ENCODE results near the gene RBM18. TPM values are rescaled to one million over a fixed set of nuclear protein-coding genes. Genes with fewer than 3 reads are reported as not detected.

RBM18 gene
- total RNA-seq, 2 experiments from 2014 or later = 23.8 to 24.4 TPM

- H3K27me3 Mint-ChIP-seq = peaks cover 67% of the 10 kb centered on the region
- H3K27ac Mint-ChIP-seq = no peak overlapping the region
- CTCF ChIA-PET = no interaction called here
- H3K4me3 Mint-ChIP-seq = no peak overlapping the region
- DNase-seq (no peak), ATAC-seq (no peak)
- no peaks in the 10 kb centered on the region for H3K36me3 Mint-ChIP-seq
- H3K9me3 Mint-ChIP-seq (ENCODE audit: low read depth) = no peaks in the 10 kb centered on the region
- H3K4me1 Mint-ChIP-seq = peaks cover 5% of the 10 kb centered on the region
Observed at GRCh38 chr9:122225312-122226141, 39.1 kb downstream of the RBM18 start.

GRCh38 chr9:122223435-122223834, 41.2 kb downstream of the RBM18 start:
- CTCF ChIA-PET = interaction anchor here (1.0 kb wide), 1 partner anchor 9 kb away, joined by 3 read pairs; no protein-coding TSS in a partner anchor
- Mint-ChIP-seq H3K4me1 (peaks cover 19% of the 10 kb centered on the region), H3K27ac (no peak overlapping the region), H3K27me3 (peaks cover 88% of the 10 kb centered on the region), H3K36me3 (no peaks in the 10 kb centered on the region), H3K9me3 (ENCODE audit: low read depth) (no peaks in the 10 kb centered on the region), H3K4me3 (no peak overlapping the region)
- DNase-seq = no peak
- ATAC-seq = no peak

GRCh38 chr9:122222791-122223190, 41.8 kb downstream of the RBM18 start:
- H3K4me1 Mint-ChIP-seq = peaks cover 24% of the 10 kb centered on the region
- H3K27ac Mint-ChIP-seq = no peak overlapping the region
- no peak for ATAC-seq
- peaks cover 90% of the 10 kb centered on the region for H3K27me3 Mint-ChIP-seq
- no peaks in the 10 kb centered on the region for H3K9me3 Mint-ChIP-seq (ENCODE audit: low read depth)
- no peak overlapping the region for H3K4me3 Mint-ChIP-seq
- no peaks in the 10 kb centered on the region for H3K36me3 Mint-ChIP-seq
- no peak for DNase-seq
- CTCF ChIA-PET = interaction anchor here (1.0 kb wide), 1 partner anchor 9 kb away, joined by 3 read pairs; no protein-coding TSS in a partner anchor

- DNase-seq (no peak), ATAC-seq (no peak)
- Mint-ChIP-seq H3K4me1 (peaks cover 20% of the 10 kb centered on the region), H3K27ac (no peak overlapping the region), H3K9me3 (ENCODE audit: low read depth) (no peaks in the 10 kb centered on the region), H3K27me3 (peaks cover 89% of the 10 kb centered on the region), H3K4me3 (no peak overlapping the region), H3K36me3 (no peaks in the 10 kb centered on the region)
- CTCF ChIA-PET = no interaction called here
Observed at GRCh38 chr9:122221183-122221811, 43.3 kb downstream of the RBM18 start.

GRCh38 chr9:122220673-122221182, 43.9 kb downstream of the RBM18 start:
- H3K36me3 Mint-ChIP-seq = no peaks in the 10 kb centered on the region
- H3K9me3 Mint-ChIP-seq (ENCODE audit: low read depth) = no peaks in the 10 kb centered on the region
- ATAC-seq (no peak), DNase-seq (no peak)
- no peak overlapping the region for H3K27ac Mint-ChIP-seq
- CTCF ChIA-PET = no interaction called here
- H3K4me1 Mint-ChIP-seq = peaks cover 19% of the 10 kb centered on the region
- no peak overlapping the region for H3K4me3 Mint-ChIP-seq
- H3K27me3 Mint-ChIP-seq = peaks cover 90% of the 10 kb centered on the region

GRCh38 chr9:122219856-122220672, 44.6 kb downstream of the RBM18 start:
- Mint-ChIP-seq H3K4me1 (peaks cover 19% of the 10 kb centered on the region), H3K9me3 (ENCODE audit: low read depth) (no peaks in the 10 kb centered on the region), H3K36me3 (no peaks in the 10 kb centered on the region), H3K27me3 (peaks cover 90% of the 10 kb centered on the region), H3K4me3 (no peak overlapping the region), H3K27ac (no peak overlapping the region)
- DNase-seq (no peak), ATAC-seq (no peak)
- CTCF ChIA-PET = no interaction called here

- peaks cover 93% of the 10 kb centered on the region for H3K27me3 Mint-ChIP-seq
- CTCF ChIA-PET = no interaction called here
- H3K4me3 Mint-ChIP-seq = peak overlapping the region; percentile 36
- H3K36me3 Mint-ChIP-seq = no peaks in the 10 kb centered on the region
- no peaks in the 10 kb centered on the region for H3K9me3 Mint-ChIP-seq (ENCODE audit: low read depth)
- ATAC-seq = peak; percentile 30
- no peak overlapping the region for H3K27ac Mint-ChIP-seq
- no peak for DNase-seq
- peaks cover 21% of the 10 kb centered on the region for H3K4me1 Mint-ChIP-seq
Observed at GRCh38 chr9:122218935-122219855, 45.4 kb downstream of the RBM18 start.

GRCh38 chr9:122218071-122218934, 46.3 kb downstream of the RBM18 start:
- H3K36me3 Mint-ChIP-seq = no peaks in the 10 kb centered on the region
- CTCF ChIA-PET = interaction anchor here (1.8 kb wide), 1 partner anchor 119 kb away, joined by 5 read pairs; no protein-coding TSS in a partner anchor
- H3K27ac Mint-ChIP-seq = no peak overlapping the region
- peaks cover 21% of the 10 kb centered on the region for H3K4me1 Mint-ChIP-seq
- ATAC-seq (no peak), DNase-seq (peak; percentile 46)
- peaks cover 90% of the 10 kb centered on the region for H3K27me3 Mint-ChIP-seq
- H3K4me3 Mint-ChIP-seq = peak overlapping the region; percentile 36
- no peaks in the 10 kb centered on the region for H3K9me3 Mint-ChIP-seq (ENCODE audit: low read depth)

GRCh38 chr9:122217640-122218039, 47.0 kb downstream of the RBM18 start:
- DNase-seq = no peak
- ATAC-seq = no peak
- CTCF ChIA-PET = interaction anchor here (1.8 kb wide), 1 partner anchor 119 kb away, joined by 5 read pairs; no protein-coding TSS in a partner anchor
- Mint-ChIP-seq H3K27ac (no peak overlapping the region), H3K9me3 (ENCODE audit: low read depth) (no peaks in the 10 kb centered on the region), H3K4me1 (peaks cover 21% of the 10 kb centered on the region), H3K27me3 (peaks cover 90% of the 10 kb centered on the region), H3K4me3 (no peak overlapping the region), H3K36me3 (no peaks in the 10 kb centered on the region)

- peaks cover 21% of the 10 kb centered on the region for H3K4me1 Mint-ChIP-seq
- H3K9me3 Mint-ChIP-seq (ENCODE audit: low read depth) = no peaks in the 10 kb centered on the region
- CTCF ChIA-PET = interaction anchor here (1.8 kb wide), 1 partner anchor 118 kb away, joined by 5 read pairs; no protein-coding TSS in a partner anchor
- ATAC-seq (no peak), DNase-seq (no peak)
- peaks cover 90% of the 10 kb centered on the region for H3K27me3 Mint-ChIP-seq
- no peaks in the 10 kb centered on the region for H3K36me3 Mint-ChIP-seq
- no peak overlapping the region for H3K4me3 Mint-ChIP-seq
- no peak overlapping the region for H3K27ac Mint-ChIP-seq
Observed at GRCh38 chr9:122216798-122217418, 47.7 kb downstream of the RBM18 start.

GRCh38 chr9:122216138-122216797, 48.4 kb downstream of the RBM18 start:
- Mint-ChIP-seq H3K9me3 (ENCODE audit: low read depth) (no peaks in the 10 kb centered on the region), H3K4me3 (no peak overlapping the region), H3K36me3 (no peaks in the 10 kb centered on the region), H3K27ac (no peak overlapping the region), H3K4me1 (peaks cover 21% of the 10 kb centered on the region), H3K27me3 (peaks cover 90% of the 10 kb centered on the region)
- no peak for ATAC-seq
- no peak for DNase-seq
- CTCF ChIA-PET = no interaction called here

Measured in activated CD8-positive, alpha-beta memory T cell treated with anti-CD3 and anti-CD28 coated beads, Interleukin-2, amount 10 ng/mL, durations not matched to agents 7 days and 5 days (primary cell).